ENCODE measurements around the gene FSTL4.

DNA sequence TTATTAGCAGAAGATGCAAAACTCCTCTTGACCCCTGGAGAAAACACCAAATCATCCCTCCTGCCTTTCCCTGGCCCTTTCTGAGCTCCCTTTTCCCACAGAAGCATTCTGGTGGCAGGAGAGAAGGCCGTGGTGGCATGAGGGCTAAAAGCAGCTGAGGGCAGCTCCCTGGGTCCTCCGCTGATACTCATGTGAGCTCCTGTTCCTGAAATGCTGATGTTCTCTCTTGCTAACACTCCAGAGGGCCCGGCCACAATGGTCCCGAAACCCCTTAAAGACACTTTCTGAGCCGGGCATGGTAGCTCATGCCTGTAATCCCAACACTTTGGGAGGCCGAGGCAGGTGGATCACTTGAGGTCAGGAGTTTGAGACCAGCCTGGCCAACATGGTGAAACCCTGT is 377.4 kb downstream of the FSTL4 start:
- TF ChIP-seq POLR2A (IDR thresholded peaks at IDR 0.05) (no peak), CTCF (IDR thresholded peaks at IDR 0.05) (no peak), EP300 (IDR thresholded peaks at IDR 0.05) (no peak)

Data from ovary (tissue), 3 donors.